ENCODE measurements around the gene PRKCG.

PRKCG gene

GRCh38 chr19:53885036-53885435, 3.0 kb downstream of the PRKCG start:
- in situ Hi-C loops (cut with MboI; ENCODE audit: low pct_unique_long_range_greater_than_20kb, low sequenced_read_pairs, unreplicated experiment), result no loop called here
- TF ChIP-seq CTCF (IDR thresholded peaks at IDR 0.05; ENCODE audit: extremely low read depth, insufficient read depth, missing control alignments), result no peak
- DNase-seq (ENCODE audit: low spot score), result no peak

- no peak for DNase-seq (ENCODE audit: low spot score)
- in situ Hi-C loops (cut with MboI; ENCODE audit: low pct_unique_long_range_greater_than_20kb, low sequenced_read_pairs, unreplicated experiment), result no loop called here
- TF ChIP-seq CTCF (IDR thresholded peaks at IDR 0.05; ENCODE audit: extremely low read depth, insufficient read depth, missing control alignments), result no peak
Observed at GRCh38 chr19:53892301-53892980, 10.4 kb downstream of the PRKCG start.

GRCh38 chr19:53892981-53893325, 11.0 kb downstream of the PRKCG start:
- no peak for DNase-seq (ENCODE audit: low spot score)
- in situ Hi-C loops (cut with MboI; ENCODE audit: low pct_unique_long_range_greater_than_20kb, low sequenced_read_pairs, unreplicated experiment), result no loop called here
- no peak for TF ChIP-seq CTCF (IDR thresholded peaks at IDR 0.05; ENCODE audit: extremely low read depth, insufficient read depth, missing control alignments)

- no peak for DNase-seq (ENCODE audit: low spot score)
- in situ Hi-C loops (cut with MboI; ENCODE audit: low pct_unique_long_range_greater_than_20kb, low sequenced_read_pairs, unreplicated experiment), result no loop called here
- no peak for TF ChIP-seq CTCF (IDR thresholded peaks at IDR 0.05; ENCODE audit: extremely low read depth, insufficient read depth, missing control alignments)
Observed at GRCh38 chr19:53894707-53895106, 12.7 kb downstream of the PRKCG start.

- in situ Hi-C loops (cut with MboI; ENCODE audit: low pct_unique_long_range_greater_than_20kb, low sequenced_read_pairs, unreplicated experiment), result no loop called here
Observed at GRCh38 chr19:53896682-53897081, 14.7 kb downstream of the PRKCG start.

GRCh38 chr19:53897459-53897858, 15.5 kb downstream of the PRKCG start:
- in situ Hi-C loops (cut with MboI; ENCODE audit: low pct_unique_long_range_greater_than_20kb, low sequenced_read_pairs, unreplicated experiment), result no loop called here
- no peak for TF ChIP-seq CTCF (IDR thresholded peaks at IDR 0.05; ENCODE audit: extremely low read depth, insufficient read depth, missing control alignments)
- no peak for DNase-seq (ENCODE audit: low spot score)

More at GRCh38 chr19:53896682-53897081, 14.7 kb downstream of the PRKCG start:
- DNase-seq (ENCODE audit: low spot score), result no peak
- TF ChIP-seq CTCF (IDR thresholded peaks at IDR 0.05; ENCODE audit: extremely low read depth, insufficient read depth, missing control alignments), result no peak
